Upper lobe of right lung (tissue), 1 donor: ENCODE measurements around the gene C15orf39. TPM values are rescaled to one million over a fixed set of nuclear protein-coding genes. Genes with fewer than 3 reads are reported as not detected.

Experiments used
- ATAC-seq: fragments of 200-7000 bp; cut with Tn5 transposase; one replicate; pipeline ENCODE4 v1.9.1; 2020; ENCODE audit warnings: mild to moderate bottlenecking, moderate library complexity
- DNase-seq: peaks from one replicate; pipeline ENCODE4 v3.0.0-alpha.2; 2020
- H3K27ac ChIP-seq: fragments of 200-600 bp; one replicate; pipeline ENCODE4 v1.8.0; 2022
- H3K27me3 ChIP-seq: fragments of 200-600 bp; one replicate; pipeline ENCODE4 v1.8.0; 2022; ENCODE audit warnings: mild to moderate bottlenecking
- H3K36me3 ChIP-seq: fragments of 200-600 bp; one replicate; pipeline ENCODE4 v1.8.0; 2022
- H3K4me1 ChIP-seq: fragments of 200-600 bp; one replicate; pipeline ENCODE4 v1.8.0; 2022
- H3K4me3 ChIP-seq: fragments of 200-600 bp; one replicate; pipeline ENCODE4 v1.8.0; 2022; ENCODE audit warnings: mild to moderate bottlenecking
- H3K9me3 ChIP-seq: fragments of 200-600 bp; one replicate; pipeline ENCODE4 v1.8.0; 2022
- CTCF ChIP-seq: fragments of 200-600 bp; IDR thresholded peaks from one replicate; pipeline ENCODE4 v1.8.0; 2022; ENCODE audit warnings: antibody characterized with exemption
- intact Hi-C: fragments of 100-400 bp; cut with DNase I; formaldehyde crosslinking; loops from one replicate; pipeline ENCODE4 v1.11.0; 2022
- total RNA-seq: library from RNA; stranded (reverse); fragmentation: NEBNext Ultra II Directional; extraction: Animal tissue kit (Norgen Biotek cat#: 25700); gene quantifications from one replicate; pipeline ENCODE4 v1.2.1, GENCODE V29; 2021
- donor health status: DM: no; HTN: yes; CAD: no; lungs with severe emphysema.

The C15orf39 gene
- total RNA-seq, 1 donor from 2014 or later, result 33.3 TPM

- peak overlapping the region; percentile 96 for H3K27ac ChIP-seq
These were observed 2.8 kb downstream of the C15orf39 start for GRCh38 chr15:75204340-75205063.

GRCh38 chr15:75205064-75205395, 3.3 kb downstream of the C15orf39 start:
- ATAC-seq (no peak), DNase-seq (no peak)
- intact Hi-C loops, result loop anchor here (5.0 kb wide), 1 partner anchor 178 kb away; no protein-coding TSS in a partner anchor
- no peaks in the 10 kb centered on the region for H3K27me3 ChIP-seq
- no peak overlapping the region for H3K4me3 ChIP-seq
- H3K27ac ChIP-seq, result no peak overlapping the region
- H3K9me3 ChIP-seq, result no peaks in the 10 kb centered on the region
- H3K36me3 ChIP-seq, result peaks cover 46% of the 10 kb centered on the region
- TF ChIP-seq CTCF, result no peak
- peaks cover 32% of the 10 kb centered on the region for H3K4me1 ChIP-seq

More at GRCh38 chr15:75204340-75205063, 2.8 kb downstream of the C15orf39 start:
- Histone ChIP-seq H3K36me3 (peaks cover 40% of the 10 kb centered on the region), H3K9me3 (no peaks in the 10 kb centered on the region), H3K27me3 (no peaks in the 10 kb centered on the region), H3K4me3 (peak overlapping the region; percentile 100), H3K4me1 (peaks cover 32% of the 10 kb centered on the region)
- peak; percentile 78 for ATAC-seq
- DNase-seq, result peak; percentile 94
- intact Hi-C loops, result loop anchor here (5.0 kb wide), 2 partner anchors 162 to 177 kb away; no protein-coding TSS in a partner anchor
- peak; percentile 93 for TF ChIP-seq CTCF

- intact Hi-C loops, result loop anchor here (5.0 kb wide), 1 partner anchor 179 kb away; no protein-coding TSS in a partner anchor
- Histone ChIP-seq H3K27me3 (no peaks in the 10 kb centered on the region), H3K4me1 (peaks cover 22% of the 10 kb centered on the region), H3K36me3 (peaks cover 55% of the 10 kb centered on the region), H3K9me3 (no peaks in the 10 kb centered on the region), H3K27ac (no peak overlapping the region), H3K4me3 (no peak overlapping the region)
- ATAC-seq (no peak), DNase-seq (no peak)
- TF ChIP-seq CTCF, result no peak
These were observed 4.3 kb downstream of the C15orf39 start for GRCh38 chr15:75206006-75206405.

- intact Hi-C loops, result loop anchor here (5.0 kb wide), 1 partner anchor 180 kb away; no protein-coding TSS in a partner anchor
- H3K27me3 ChIP-seq, result no peaks in the 10 kb centered on the region
- H3K9me3 ChIP-seq, result no peaks in the 10 kb centered on the region
- DNase-seq, result no peak
- ATAC-seq, result no peak
- no peak overlapping the region for H3K4me3 ChIP-seq
- H3K36me3 ChIP-seq, result peaks cover 66% of the 10 kb centered on the region
- H3K27ac ChIP-seq, result no peak overlapping the region
- TF ChIP-seq CTCF, result no peak
- peaks cover 20% of the 10 kb centered on the region for H3K4me1 ChIP-seq
These were observed 5.3 kb downstream of the C15orf39 start for GRCh38 chr15:75206803-75207617.

- Histone ChIP-seq H3K4me3 (no peak overlapping the region), H3K9me3 (no peaks in the 10 kb centered on the region), H3K36me3 (peaks cover 74% of the 10 kb centered on the region), H3K4me1 (peaks cover 20% of the 10 kb centered on the region), H3K27ac (no peak overlapping the region), H3K27me3 (no peaks in the 10 kb centered on the region)
- intact Hi-C loops, result loop anchor here (5.0 kb wide), 1 partner anchor 181 kb away; no protein-coding TSS in a partner anchor
- DNase-seq (no peak), ATAC-seq (no peak)
- TF ChIP-seq CTCF, result no peak
These were observed 6.2 kb downstream of the C15orf39 start for GRCh38 chr15:75207618-75208500.
